ENCODE data around the gene MARCKS.

MARCKS gene

DNA sequence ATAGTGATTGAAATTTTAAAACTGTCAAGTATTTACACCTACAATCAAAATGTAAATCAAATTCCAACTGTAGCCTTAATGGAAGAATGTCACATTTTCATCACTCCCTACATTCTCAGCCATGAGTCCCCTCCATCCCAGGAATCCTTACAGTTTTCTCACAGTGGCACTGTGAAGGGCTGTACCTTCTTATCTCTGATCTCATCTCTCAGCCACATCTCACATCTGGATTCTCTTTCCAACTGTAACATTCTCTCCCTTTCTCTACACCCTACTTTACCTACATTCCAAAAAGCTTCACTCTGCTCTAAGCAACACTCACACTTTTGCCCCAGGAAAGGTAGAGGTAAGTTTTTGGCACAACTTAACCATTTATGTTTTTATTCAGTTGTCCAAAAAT lies 8.9 kb upstream of the MARCKS start:
- no peak for DNase-seq (ENCODE audit: low read depth in 2 of 2)
- no peak overlapping the region for H3K4me3 ChIP-seq (replicated peaks in 1 of 2; ENCODE audit: low read depth in 2 of 2, low read length in 2 of 2)
- TF ChIP-seq, protein P1, sequence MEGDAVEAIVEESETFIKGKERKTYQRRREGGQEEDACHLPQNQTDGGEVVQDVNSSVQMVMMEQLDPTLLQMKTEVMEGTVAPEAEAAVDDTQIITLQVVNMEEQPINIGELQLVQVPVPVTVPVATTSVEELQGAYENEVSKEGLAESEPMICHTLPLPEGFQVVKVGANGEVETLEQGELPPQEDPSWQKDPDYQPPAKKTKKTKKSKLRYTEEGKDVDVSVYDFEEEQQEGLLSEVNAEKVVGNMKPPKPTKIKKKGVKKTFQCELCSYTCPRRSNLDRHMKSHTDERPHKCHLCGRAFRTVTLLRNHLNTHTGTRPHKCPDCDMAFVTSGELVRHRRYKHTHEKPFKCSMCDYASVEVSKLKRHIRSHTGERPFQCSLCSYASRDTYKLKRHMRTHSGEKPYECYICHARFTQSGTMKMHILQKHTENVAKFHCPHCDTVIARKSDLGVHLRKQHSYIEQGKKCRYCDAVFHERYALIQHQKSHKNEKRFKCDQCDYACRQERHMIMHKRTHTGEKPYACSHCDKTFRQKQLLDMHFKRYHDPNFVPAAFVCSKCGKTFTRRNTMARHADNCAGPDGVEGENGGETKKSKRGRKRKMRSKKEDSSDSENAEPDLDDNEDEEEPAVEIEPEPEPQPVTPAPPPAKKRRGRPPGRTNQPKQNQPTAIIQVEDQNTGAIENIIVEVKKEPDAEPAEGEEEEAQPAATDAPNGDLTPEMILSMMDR (IDR thresholded peaks at IDR 0.05; ENCODE audit: low read depth, low read length) = no peak

DNA sequence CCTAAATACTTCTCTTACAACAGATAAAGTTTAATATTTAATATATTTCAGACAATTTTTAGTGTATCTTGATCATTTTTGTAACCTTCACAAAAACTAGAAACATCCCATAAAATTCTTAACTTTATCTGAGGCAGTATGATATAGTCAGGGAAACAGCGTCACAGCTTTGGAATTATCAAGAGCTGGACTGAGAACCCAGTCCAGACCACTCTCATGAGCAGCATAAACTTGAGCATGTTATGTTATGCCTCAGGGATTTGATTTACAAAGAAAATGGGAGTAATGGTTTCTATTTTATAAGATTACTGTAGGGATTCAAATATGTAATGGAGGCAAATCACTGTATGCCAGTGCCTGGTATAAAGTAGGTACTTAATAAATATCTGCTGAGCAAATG lies 8.3 kb upstream of the MARCKS start:
- no peak overlapping the region for H3K4me3 ChIP-seq (replicated peaks in 1 of 2; ENCODE audit: low read depth in 2 of 2, low read length in 2 of 2)
- TF ChIP-seq, protein P1 (IDR thresholded peaks at IDR 0.05; ENCODE audit: low read depth, low read length) = no peak
- no peak for DNase-seq (ENCODE audit: low read depth in 2 of 2)

DNA sequence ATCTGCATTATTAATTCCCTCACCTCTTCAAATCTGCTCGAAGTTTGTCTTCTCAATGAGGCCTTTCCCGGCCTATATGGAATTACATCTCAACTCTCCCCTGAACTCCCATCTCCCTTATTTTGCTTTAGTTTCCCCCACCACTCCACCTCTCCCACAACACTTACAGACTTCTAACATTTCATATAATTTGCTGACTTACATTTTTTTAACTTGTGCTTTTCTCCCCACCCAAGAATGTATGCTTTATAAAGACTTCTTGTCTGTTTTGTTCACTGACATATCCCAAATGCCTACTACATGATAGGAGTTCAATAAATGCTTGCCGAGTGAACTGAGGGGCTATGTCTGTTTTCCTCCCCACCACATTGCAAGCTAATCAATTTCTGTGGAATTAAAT lies 3.9 kb upstream of the MARCKS start:
- TF ChIP-seq, protein P1 (IDR thresholded peaks at IDR 0.05; ENCODE audit: low read depth, low read length) = no peak
- DNase-seq (ENCODE audit: low read depth in 2 of 2) = no peak
- no peak overlapping the region for H3K4me3 ChIP-seq (replicated peaks in 1 of 2; ENCODE audit: low read depth in 2 of 2, low read length in 2 of 2)

DNA sequence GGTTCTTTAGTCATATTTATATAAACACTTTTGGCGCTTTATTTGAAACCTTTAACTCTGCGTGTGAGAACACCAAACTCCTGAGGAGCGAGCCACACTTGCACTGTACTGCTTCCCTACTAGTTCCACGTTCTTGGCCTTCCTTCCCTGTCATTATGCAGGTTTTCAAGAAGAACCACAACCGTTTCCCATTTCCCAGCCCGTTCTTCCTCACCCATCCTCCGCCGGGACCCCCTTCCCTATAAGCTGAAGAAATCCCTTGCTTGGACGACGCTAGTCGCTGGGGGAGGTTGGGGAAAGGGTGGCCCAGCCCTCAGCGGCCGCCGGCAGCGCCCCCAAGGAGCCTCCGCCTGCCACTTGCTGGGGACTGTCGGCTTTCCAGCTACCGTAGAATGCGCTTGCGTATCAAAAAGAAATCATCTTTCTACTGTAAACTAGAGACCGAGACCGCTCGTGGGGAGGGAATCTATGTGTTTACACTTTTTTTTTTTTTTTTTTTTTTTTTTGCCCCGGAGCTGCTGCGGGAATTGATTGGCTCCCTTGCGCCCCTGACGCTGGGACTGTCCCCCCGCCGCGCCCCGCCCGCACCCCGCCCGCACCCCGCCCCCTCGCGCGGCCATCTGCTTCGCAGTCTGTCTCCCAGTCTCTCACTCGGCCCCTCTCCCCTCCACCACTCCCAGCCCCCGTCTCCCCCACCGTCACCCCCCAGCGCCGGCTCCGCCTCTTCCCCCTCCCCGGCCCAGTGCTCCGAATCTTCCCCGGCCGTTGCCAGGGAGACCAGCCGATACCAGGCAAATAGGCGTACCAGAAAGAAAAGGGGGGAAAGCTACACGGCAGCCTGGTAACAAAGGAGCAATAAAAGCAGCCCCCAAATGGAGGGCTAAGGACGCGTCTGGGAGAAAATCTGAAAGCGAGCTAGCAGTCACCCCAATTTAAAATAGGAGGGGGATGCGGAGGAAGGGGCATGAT lies 2.3 kb upstream of the MARCKS start:
- TF ChIP-seq, protein P1 (IDR thresholded peaks at IDR 0.05; ENCODE audit: low read depth, low read length) = no peak
- H3K4me3 ChIP-seq (replicated peaks in 1 of 2; ENCODE audit: low read depth in 2 of 2, low read length in 2 of 2) = peak overlapping the region; percentile 49 to 77
- DNase-seq (ENCODE audit: low read depth in 2 of 2) = peak; percentile 70 to 85

DNA sequence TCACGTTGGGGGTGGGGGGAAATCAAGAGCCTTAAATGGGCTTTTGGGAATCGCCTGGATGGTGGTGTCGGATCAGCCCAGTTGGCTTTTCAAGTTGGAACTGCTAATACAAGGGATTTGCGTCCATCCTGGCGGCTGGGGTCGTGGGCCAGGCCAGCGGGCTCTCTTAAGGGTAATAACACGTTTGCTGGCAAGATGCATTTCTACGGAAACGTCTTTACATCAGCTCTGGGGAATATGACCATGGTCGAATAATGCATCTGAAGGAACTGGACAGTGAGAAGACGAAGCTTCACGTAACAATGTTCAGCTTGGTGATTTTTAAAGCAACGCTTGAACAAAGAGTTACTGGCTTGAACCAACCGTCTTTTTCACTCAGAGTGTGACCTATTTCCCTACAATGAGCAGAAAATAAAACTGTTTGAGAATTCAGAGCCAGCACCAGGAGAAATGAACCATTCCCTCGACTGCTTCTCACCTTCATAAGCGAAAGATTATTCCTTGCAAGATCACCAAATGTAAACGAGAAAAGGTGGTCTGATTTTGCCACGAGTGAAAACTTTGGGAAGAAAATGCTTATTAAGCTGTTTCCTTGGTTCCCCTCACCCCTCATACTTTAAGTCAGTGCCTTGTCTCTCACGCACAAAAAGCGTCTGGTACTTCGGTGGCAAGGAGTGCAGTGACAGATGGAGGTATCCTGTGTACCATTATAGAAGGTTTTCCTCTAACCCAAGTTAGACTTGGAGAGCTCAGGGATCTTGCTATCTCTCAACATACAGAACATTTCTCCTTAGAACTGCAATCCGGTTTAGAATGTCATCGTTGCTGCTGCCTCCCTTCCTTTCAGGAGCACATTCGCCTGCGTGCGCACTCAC lies 1.4 kb upstream of the MARCKS start:
- TF ChIP-seq, protein P1 (IDR thresholded peaks at IDR 0.05; ENCODE audit: low read depth, low read length) = no peak
- peak overlapping the region; percentile 77 for H3K4me3 ChIP-seq (replicated peaks in 1 of 2; ENCODE audit: low read depth in 2 of 2, low read length in 2 of 2)
- peak; percentile 59 to 67 for DNase-seq (ENCODE audit: low read depth in 2 of 2)

DNA sequence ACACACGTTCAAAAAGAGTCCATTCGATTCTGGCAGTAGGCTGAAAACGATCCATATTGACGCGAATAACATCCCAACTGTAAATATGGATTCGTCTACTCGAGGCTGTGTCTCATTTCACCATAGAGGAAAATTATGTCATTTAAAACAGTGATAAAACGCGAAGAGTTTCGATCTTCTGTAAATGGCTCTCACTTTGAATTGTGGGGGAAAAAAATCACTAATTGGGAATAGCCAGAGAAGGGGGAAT lies 845 bp upstream of the MARCKS start:
- TF ChIP-seq, protein P1 (IDR thresholded peaks at IDR 0.05; ENCODE audit: low read depth, low read length) = no peak
- DNase-seq (ENCODE audit: low read depth in 2 of 2) = no peak
- H3K4me3 ChIP-seq (replicated peaks in 1 of 2; ENCODE audit: low read depth in 2 of 2, low read length in 2 of 2) = peak overlapping the region; percentile 77
